AG08395 (cell line): ENCODE measurements around the gene SCOC.
"Not testable (repeated sequence)": the region's sequence is repeated elsewhere in the genome, so short reads cannot be mapped to it uniquely, and the experiment has no call there.

Experiments
- DNase-seq: peaks from one replicate; pipeline ENCODE4 v3.0.0; 2012; ENCODE audit warnings: mixed read lengths, low spot score

Gene SCOC

GRCh38 chr4:140361099-140361498 lies 12.3 kb upstream of the SCOC start:
- no peak for DNase-seq

GRCh38 chr4:140363051-140363450 lies 10.4 kb upstream of the SCOC start:
- DNase-seq, result no peak

- DNase-seq, result no peak
Observed at GRCh38 chr4:140363558-140363957, 9.9 kb upstream of the SCOC start.

- peak; percentile 19 for DNase-seq
Observed at GRCh38 chr4:140367738-140368137, 5.7 kb upstream of the SCOC start.

- no peak for DNase-seq
Observed at GRCh38 chr4:140368686-140369085, 4.8 kb upstream of the SCOC start.

- peak; percentile 5 for DNase-seq
Observed at GRCh38 chr4:140372751-140373327, 607 bp upstream of the SCOC start.

GRCh38 chr4:140374130-140374477 lies 658 bp downstream of the SCOC start:
- DNase-seq, result no peak

- no peak for DNase-seq
Observed at GRCh38 chr4:140382732-140383131, 9.3 kb downstream of the SCOC start.

GRCh38 chr4:140388015-140388414 lies 14.6 kb downstream of the SCOC start:
- no peak for DNase-seq

GRCh38 chr4:140395668-140396067 lies 22.2 kb downstream of the SCOC start:
- DNase-seq, result no peak

- DNase-seq, result no peak
Observed at GRCh38 chr4:140400111-140400510, 26.7 kb downstream of the SCOC start.

- no peak for DNase-seq
Observed at GRCh38 chr4:140406292-140406691, 32.8 kb downstream of the SCOC start.

- no peak for DNase-seq
Observed at GRCh38 chr4:140408974-140409373, 35.5 kb downstream of the SCOC start.

GRCh38 chr4:140413130-140413969 lies 39.9 kb downstream of the SCOC start:
- not testable (repeated sequence) for DNase-seq

- no peak for DNase-seq
Observed at GRCh38 chr4:140423106-140423505, 49.7 kb downstream of the SCOC start.

GRCh38 chr4:140426610-140427105 lies 53.2 kb downstream of the SCOC start:
- no peak for DNase-seq

- peak; percentile 63 for DNase-seq
Observed at GRCh38 chr4:140427106-140427918, 53.9 kb downstream of the SCOC start, which contains the start of gene CLGN. Gene CLGN, minus strand, starts transcription at chr4:140427648. Its CDS starts 14,570 bp downstream, at chr4:140413078.

- DNase-seq, result no peak
Observed at GRCh38 chr4:140427919-140428471, 54.5 kb downstream of the SCOC start.
